IMR-90 (cell line): Measurements from ENCODE around the gene LCE1E. TPM values are rescaled to one million over a fixed set of nuclear protein-coding genes. Genes with fewer than 3 reads are reported as not detected.

Experiments
- ATAC-seq: fragments of 200-7000 bp; cut with Tn5 transposase; 2 replicates; pipeline ENCODE4 v1.9.1; 2020; ENCODE audit warnings: low read depth, mild to moderate bottlenecking, moderate library complexity
- BruUV-seq: library from RNA; stranded (reverse); fragments of 400-500 nt; replicated peaks from 2 replicates; lab custom pipeline; 2021; lab: Mats Ljungman, UMichigan
- CTCF ChIA-PET: fragments of 300-600 bp; formaldehyde crosslinking; extraction: SDS; loops from one replicate; lab custom pipeline; 2021; ENCODE audit warnings: antibody characterized with exemption; lab: Yijun Ruan, JAX
- POLR2A ChIA-PET: fragments of 300-600 bp; sonication (Branson Sonifier 250); formaldehyde crosslinking; loops from one replicate; lab custom pipeline; 2022; ENCODE audit warnings: antibody characterized with exemption; ENCODE audit not compliant: unreplicated experiment; lab: Charles Lee
- DNase-seq: peaks from one replicate; pipeline ENCODE4 v3.0.0; 2013
- H2AFZ ChIP-seq: replicated peaks from 2 replicates; pipeline ENCODE3; 2013; ENCODE audit warnings: low read length, mild to moderate bottlenecking; ENCODE audit not compliant: poor library complexity
- H2AK5ac ChIP-seq: 2 replicates; pipeline ENCODE4 v1.6.1; 2013; ENCODE audit warnings: low read depth, low read length, inconsistent platforms
- H2AK9ac ChIP-seq: replicated peaks from 2 replicates; pipeline ENCODE3; 2013; ENCODE audit warnings: mild to moderate bottlenecking, low read depth, low read length, moderate library complexity; ENCODE audit not compliant: poor library complexity
- H2BK120ac ChIP-seq: 2 replicates; pipeline ENCODE4 v1.6.1; 2013; ENCODE audit warnings: low read depth, low read length, inconsistent platforms
- H2BK15ac ChIP-seq: 3 replicates; pipeline ENCODE4 v1.6.1; 2013; ENCODE audit warnings: low read depth, low read length, inconsistent platforms
- H2BK20ac ChIP-seq: 2 replicates; pipeline ENCODE4 v1.6.1; 2013; ENCODE audit warnings: low read depth, mild to moderate bottlenecking, inconsistent platforms, low read length, moderate library complexity
- H2BK5ac ChIP-seq: 2 replicates; pipeline ENCODE4 v1.6.1; 2013; ENCODE audit warnings: mild to moderate bottlenecking, low read depth, low read length, inconsistent platforms; ENCODE audit not compliant: poor library complexity, severe bottlenecking
- H3K14ac ChIP-seq: replicated peaks from 2 replicates; pipeline ENCODE4 v1.6.1; 2013; ENCODE audit warnings: low read depth, low read length, inconsistent platforms
- H3K18ac ChIP-seq: 2 replicates; pipeline ENCODE4 v1.6.1; 2013; ENCODE audit warnings: low read depth, low read length, control low read depth
- H3K23ac ChIP-seq: 2 replicates; pipeline ENCODE4 v1.6.1; 2013; ENCODE audit warnings: low read depth, low read length, inconsistent platforms
- H3K27ac ChIP-seq: 2 replicates; pipeline ENCODE4 v1.5.1; 2013; ENCODE audit warnings: mild to moderate bottlenecking, control low read depth, low read length; ENCODE audit not compliant: insufficient read depth
- H3K27me3 ChIP-seq: 2 replicates; pipeline ENCODE4 v1.6.1; 2013; ENCODE audit warnings: low read length; ENCODE audit not compliant: control insufficient read depth, insufficient read depth
- H3K36me3 ChIP-seq: 2 replicates; pipeline ENCODE4 v1.6.1; 2013; ENCODE audit warnings: low read length, mixed read lengths; ENCODE audit not compliant: control insufficient read depth, insufficient read depth
- H3K4ac ChIP-seq: 2 replicates; pipeline ENCODE4 v1.6.1; 2013; ENCODE audit warnings: low read depth, low read length, inconsistent platforms
- H3K4me1 ChIP-seq: 2 replicates; pipeline ENCODE4 v1.6.1; 2013; ENCODE audit warnings: low read length, mixed read lengths; ENCODE audit not compliant: control insufficient read depth, insufficient read depth
- H3K4me2 ChIP-seq: 2 replicates; pipeline ENCODE4 v1.6.1; 2013; ENCODE audit warnings: low read depth, mild to moderate bottlenecking, control low read depth, low read length, moderate library complexity
- H3K4me3 ChIP-seq: 2 replicates; pipeline ENCODE4 v1.5.1; 2013; ENCODE audit warnings: low read depth, mild to moderate bottlenecking, control low read depth, low read length, moderate library complexity; ENCODE audit not compliant: insufficient read depth
- H3K56ac ChIP-seq: 2 replicates; pipeline ENCODE4 v1.6.1; 2013; ENCODE audit warnings: low read length, inconsistent platforms; ENCODE audit not compliant: insufficient read depth; ENCODE audit errors: extremely low read depth
- H3K79me1 ChIP-seq, 2 experiments: 2 replicates each; pipeline ENCODE4 v1.6.1; 2013; ENCODE audit warnings: low read length in 2 of 2, inconsistent platforms in 1 of 2, low read depth in 1 of 2
- H3K9ac ChIP-seq: 2 replicates; pipeline ENCODE4 v1.6.1; 2013; ENCODE audit warnings: low read depth, low read length, control low read depth
- H3K9me1 ChIP-seq: 2 replicates; pipeline ENCODE4 v1.6.1; 2013; ENCODE audit warnings: low read length, inconsistent platforms; ENCODE audit not compliant: insufficient read depth
- H3K9me3 ChIP-seq: 2 replicates; pipeline ENCODE4 v1.6.1; 2013; ENCODE audit warnings: low read length; ENCODE audit not compliant: control insufficient read depth, insufficient read depth
- H4K20me1 ChIP-seq: 2 replicates; pipeline ENCODE4 v1.6.1; 2013; ENCODE audit warnings: low read length, inconsistent platforms; ENCODE audit not compliant: insufficient read depth
- H4K5ac ChIP-seq: 2 replicates; pipeline ENCODE4 v1.6.1; 2013; ENCODE audit warnings: mild to moderate bottlenecking, low read depth, low read length, control low read depth
- H4K8ac ChIP-seq, 2 experiments: 2 replicates each; pipeline ENCODE4 v1.6.1; 2013; ENCODE audit warnings: low read depth in 2 of 2, low read length in 2 of 2, control low read depth in 1 of 2, inconsistent platforms in 1 of 2
- H4K91ac ChIP-seq: 2 replicates; pipeline ENCODE4 v1.6.1; 2013; ENCODE audit warnings: low read depth, low read length, inconsistent platforms; ENCODE audit not compliant: insufficient read depth
- BHLHE40 ChIP-seq: fragments of 150-350 bp; IDR thresholded peaks from 2 replicates; pipeline ENCODE4 v1.6.1; 2016; ENCODE audit warnings: mild to moderate bottlenecking, low read depth, low read length
- CHD1 ChIP-seq: IDR thresholded peaks from 2 replicates; pipeline ENCODE4 v1.6.1; 2012; ENCODE audit warnings: low read depth, low read length, improper control_type of control experiment
- MAFK ChIP-seq: IDR thresholded peaks from 2 replicates; pipeline ENCODE4 v1.6.1; 2012; ENCODE audit warnings: low read depth, low read length, improper control_type of control experiment
- WGBS, 2 experiments: methylation state at CpG; one replicate each; pipeline versions ENCODE4 v1.1.5 to v1.1.7; 2013; ENCODE audit warnings: missing lambda C conversion rate in 2 of 2; ENCODE audit not compliant: insufficient read length in 1 of 2; ENCODE audit errors: extremely low coverage in 2 of 2; 5-methylcytosine and 5-hydroxymethylcytosine counted together
- dilution Hi-C: fragments of 300-500 bp; cut with HindIII; formaldehyde crosslinking; loops from one replicate; pipeline ENCODE4 v1.14.3; 2018; ENCODE audit warnings: low sequenced_read_pairs; ENCODE audit not compliant: unreplicated experiment
- in situ Hi-C: fragments of 300-500 bp; cut with MboI; formaldehyde crosslinking; loops from 3 replicates; pipeline ENCODE4 v1.14.3; 2019; ENCODE audit warnings: low sequenced_read_pairs, inconsistent platforms, mixed read lengths
- intact Hi-C: fragments of 100-400 bp; cut with micrococcal nuclease; formaldehyde crosslinking; loops from 2 replicates; pipeline ENCODE4 v1.10.0; 2022
- polyA plus RNA-seq, 3 experiments: library from polyadenylated mRNA; depleted of rRNA; stranded (reverse); fragments of >200 nt; gene quantifications; 2 replicates each; pipeline ENCODE4 v1.2.3, GENCODE V29; 2012; ENCODE audit warnings: low replicate concordance in 1 of 3
- total RNA-seq: library from RNA; depleted of rRNA; stranded (reverse); fragments of >200 nt; gene quantifications from 2 replicates; pipeline ENCODE4 v1.2.3, GENCODE V29; 2012

LCE1E gene
- total and polyA plus RNA-seq, 2 of the 4 experiments (the other 2 are of a cell fraction), result not detected

GRCh38 chr1:152753586-152753985, 32.5 kb upstream of the LCE1E start:
- Histone ChIP-seq H2AK9ac (no peak overlapping the region), H4K8ac (no peak overlapping the region), H4K5ac (no peak overlapping the region), H3K4me3 (no peak overlapping the region), H3K14ac (no peak overlapping the region), H3K23ac (no peak overlapping the region), H2BK120ac (no peak overlapping the region), H3K9ac (no peak overlapping the region), H3K9me3 (no peaks in the 10 kb centered on the region), H2BK5ac (no peak overlapping the region), H3K4me1 (no peaks in the 10 kb centered on the region), H3K27ac (no peak overlapping the region), H3K56ac (no peak overlapping the region), H2BK20ac (no peak overlapping the region), H2AFZ (no peak overlapping the region), H4K20me1 (no peaks in the 10 kb centered on the region), H3K36me3 (no peaks in the 10 kb centered on the region), H3K4me2 (no peak overlapping the region), H2AK5ac (no peak overlapping the region), H3K79me1 (no peaks in the 10 kb centered on the region), H3K18ac (no peak overlapping the region), H4K91ac (no peak overlapping the region), H3K9me1 (no peaks in the 10 kb centered on the region), H3K27me3 (no peaks in the 10 kb centered on the region), H2BK15ac (no peak overlapping the region; the same call in 2 of the 3 replicates), H3K4ac (no peak overlapping the region)
- no TSS peak for BruUV-seq
- TF ChIP-seq BHLHE40, result no peak
- TF ChIP-seq MAFK, result no peak
- no peak for TF ChIP-seq CHD1
- ChIA-PET POLR2A (no interaction called here), CTCF (no interaction called here)
- dilution Hi-C loops, result no loop called here
- DNase-seq (no peak), ATAC-seq (no peak)
- WGBS, 2 experiments, result no CpG with 5 or more reads among the region's 1 CpG
- intact Hi-C loops, result no loop called here
- in situ Hi-C loops, result no loop called here
